OCI-LY3 (cell line): Measurements from ENCODE around the gene FGF4.

ENCODE experiments used
- H2AFZ ChIP-seq: fragments of 200-600, 300-600 bp; shearing (Covaris generic); 2 replicates; pipeline ENCODE4 v1.6.0; 2014; ENCODE audit warnings: antibody characterized with exemption, low read depth, low read length
- H3K27ac ChIP-seq: fragments of 200-600, 300-600 bp; sonication (generic); 2 replicates; pipeline ENCODE4 v1.5.1; 2014; ENCODE audit warnings: mild to moderate bottlenecking, low read length, moderate library complexity, mixed read lengths
- H3K27me3 ChIP-seq: fragments of 200-600, 300-600 bp; sonication (generic); 2 replicates; pipeline ENCODE4 v1.6.1; 2014; ENCODE audit warnings: low read depth, low read length, mixed read lengths
- H3K36me3 ChIP-seq: fragments of 200-600, 300-600 bp; sonication (generic); replicated peaks from 2 replicates; pipeline ENCODE3; 2014; ENCODE audit warnings: low read depth, low read length, mixed read lengths
- H3K4me1 ChIP-seq: fragments of 300-600, 200-600 bp; sonication (generic); 2 replicates; pipeline ENCODE4 v1.6.1; 2014; ENCODE audit warnings: low read length, mixed read lengths
- H3K4me2 ChIP-seq: fragments of 200-600, 300-600 bp; sonication (generic); 2 replicates; pipeline ENCODE4 v1.6.1; 2014; ENCODE audit warnings: low read length, mixed read lengths
- H3K4me3 ChIP-seq: fragments of 300-600, 200-600 bp; sonication (generic); 2 replicates; pipeline ENCODE4 v1.5.1; 2014; ENCODE audit warnings: antibody characterized with exemption, mild to moderate bottlenecking, low read length, moderate library complexity
- H3K79me2 ChIP-seq: fragments of 300-600, 200-600 bp; shearing (Covaris generic); 2 replicates; pipeline ENCODE4 v1.6.1; 2014; ENCODE audit warnings: mild to moderate bottlenecking, low read length, mixed read lengths
- H3K9ac ChIP-seq: fragments of 300-600, 200-600 bp; shearing (Covaris generic); 2 replicates; pipeline ENCODE4 v1.6.0; 2014; ENCODE audit warnings: mild to moderate bottlenecking, low read length, moderate library complexity
- H3K9me3 ChIP-seq: fragments of 200-600, 300-600 bp; shearing (Covaris generic); 2 replicates; pipeline ENCODE4 v1.6.1; 2014; ENCODE audit warnings: low read length, mixed read lengths; ENCODE audit not compliant: insufficient read depth
- H4K20me1 ChIP-seq: fragments of 200-600, 300-600 bp; sonication (generic); 2 replicates; pipeline ENCODE4 v1.6.1; 2016; ENCODE audit warnings: low read length, mixed read lengths; ENCODE audit not compliant: insufficient read depth
- CTCF ChIP-seq: fragments of 200-600, 300-600 bp; sonication (generic); IDR thresholded peaks from 2 replicates; pipeline ENCODE4 v1.5.1; 2014; ENCODE audit warnings: antibody characterized with exemption, low read length, low read depth
- EZH2phosphoT487 ChIP-seq: fragments of 200-600 bp; shearing (Covaris generic); IDR thresholded peaks from 2 replicates; pipeline ENCODE4 v1.6.1; 2018; ENCODE audit warnings: antibody characterized with exemption, mixed run types, low read depth

FGF4 gene

DNA sequence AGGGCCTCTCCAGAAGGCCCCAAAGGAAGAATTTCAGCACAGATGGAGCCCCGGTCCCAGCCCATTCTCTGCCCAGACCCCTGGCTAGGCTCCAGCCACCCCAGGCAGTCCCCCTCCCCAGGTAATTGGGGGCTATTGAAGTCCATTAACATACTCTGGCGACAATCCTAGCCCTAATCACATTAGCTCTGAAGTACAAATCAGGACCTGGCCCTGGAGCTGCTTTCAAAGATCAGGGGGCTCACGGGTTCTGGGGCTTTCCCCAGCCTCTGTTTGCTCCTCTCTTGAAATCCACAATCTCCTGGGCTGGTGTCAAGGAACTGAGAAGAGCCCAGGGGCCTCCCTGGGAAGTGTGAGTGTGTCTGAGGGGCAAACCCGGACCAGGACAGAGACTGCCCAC, 22.3 kb downstream of the FGF4 start:
- no peaks in the 10 kb centered on the region for H3K36me3 ChIP-seq
- H3K9me3 ChIP-seq: no peaks in the 10 kb centered on the region
- no peak overlapping the region for H3K4me3 ChIP-seq
- no peaks in the 10 kb centered on the region for H3K4me1 ChIP-seq
- TF ChIP-seq EZH2phosphoT487: no peak
- no peak for TF ChIP-seq CTCF
- no peak overlapping the region for H2AFZ ChIP-seq
- H3K9ac ChIP-seq: no peak overlapping the region
- H3K79me2 ChIP-seq: no peaks in the 10 kb centered on the region
- H3K27ac ChIP-seq: no peak overlapping the region
- no peaks in the 10 kb centered on the region for H4K20me1 ChIP-seq
- peaks cover 9% of the 10 kb centered on the region; the same call in 1 of the 2 replicates for H3K27me3 ChIP-seq
- H3K4me2 ChIP-seq: no peak overlapping the region

DNA sequence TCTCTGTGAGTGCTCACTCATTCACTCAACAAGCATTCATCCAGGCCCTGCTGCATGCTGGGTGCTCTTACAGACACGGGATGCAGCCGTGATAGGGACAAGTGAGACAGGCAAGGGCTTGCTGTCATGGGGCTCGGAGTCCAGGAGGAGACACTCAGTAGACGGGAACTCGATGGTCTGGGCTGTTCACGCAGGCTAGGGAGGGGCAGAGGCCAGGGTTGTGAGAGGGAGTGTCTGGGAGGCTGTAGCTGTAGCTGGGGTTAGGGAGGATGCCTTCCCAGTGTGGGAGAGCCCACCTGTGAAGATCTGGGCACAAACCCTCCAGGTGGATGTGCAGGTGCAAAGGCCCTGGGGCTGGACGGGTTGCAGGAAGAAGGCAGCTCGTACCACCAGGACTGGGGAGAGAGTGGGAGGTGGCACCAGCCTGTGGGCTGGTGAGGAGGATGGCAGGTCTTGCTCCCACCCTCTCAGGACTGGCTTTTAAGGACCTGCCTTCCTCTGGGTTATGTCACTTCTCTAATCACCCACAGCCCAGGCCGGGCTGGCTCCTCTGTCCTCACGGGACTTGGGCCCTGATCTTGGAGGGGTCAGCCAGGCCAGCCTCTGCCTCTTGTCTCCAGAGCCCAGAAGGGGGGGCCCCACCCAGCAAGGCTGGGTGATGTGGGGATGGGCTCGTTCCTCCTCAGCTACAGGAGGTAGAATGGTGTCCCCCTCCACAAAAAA, 24.1 kb downstream of the FGF4 start:
- Histone ChIP-seq H3K79me2 (no peaks in the 10 kb centered on the region), H3K27me3 (peaks cover 14% of the 10 kb centered on the region), H3K9me3 (no peaks in the 10 kb centered on the region), H3K4me2 (no peak overlapping the region), H3K4me1 (no peaks in the 10 kb centered on the region), H3K4me3 (no peak overlapping the region), H3K27ac (no peak overlapping the region), H3K9ac (no peak overlapping the region), H3K36me3 (no peaks in the 10 kb centered on the region), H4K20me1 (no peaks in the 10 kb centered on the region), H2AFZ (no peak overlapping the region)
- TF ChIP-seq CTCF: no peak
- no peak for TF ChIP-seq EZH2phosphoT487

DNA sequence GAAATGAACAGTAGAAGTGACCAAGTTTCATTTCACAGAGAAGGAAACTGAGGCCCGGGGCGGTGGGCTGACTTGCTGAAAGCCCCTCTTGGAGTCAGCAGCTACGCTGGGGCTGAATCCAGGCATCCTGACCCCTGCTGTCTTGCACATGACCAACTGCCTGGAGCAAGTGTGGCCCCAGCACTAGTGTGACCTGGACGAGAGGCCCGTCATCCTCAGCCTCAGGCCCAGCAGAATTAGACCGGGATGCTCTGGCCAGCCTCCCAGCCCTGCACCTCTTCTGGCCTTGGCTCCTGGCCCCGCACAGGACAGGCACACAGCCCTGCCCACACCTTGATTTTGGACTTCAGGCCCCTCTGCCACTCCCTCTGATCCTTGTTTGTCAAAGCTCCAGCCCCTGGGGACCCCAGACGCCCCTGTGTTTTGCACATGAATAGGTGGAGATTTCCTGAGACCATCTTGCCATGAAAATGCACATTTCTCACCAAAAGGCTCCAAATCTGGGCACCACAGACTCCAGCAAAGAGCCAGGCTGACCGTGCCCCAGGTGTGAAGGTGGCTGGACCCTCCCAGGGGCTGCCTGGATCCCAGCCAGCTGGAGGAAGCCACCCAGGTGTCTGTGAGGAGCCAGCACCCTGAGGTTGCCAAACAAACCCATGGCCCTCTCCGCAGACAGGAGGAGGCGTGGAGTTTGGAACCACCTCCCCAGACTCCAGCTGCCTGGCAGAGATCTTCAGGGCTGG, 24.9 kb downstream of the FGF4 start:
- no peaks in the 10 kb centered on the region for H3K79me2 ChIP-seq
- H2AFZ ChIP-seq: no peak overlapping the region
- H3K27ac ChIP-seq: no peak overlapping the region
- H3K4me1 ChIP-seq: no peaks in the 10 kb centered on the region
- no peak for TF ChIP-seq CTCF
- no peak for TF ChIP-seq EZH2phosphoT487
- no peaks in the 10 kb centered on the region for H3K36me3 ChIP-seq
- no peak overlapping the region for H3K9ac ChIP-seq
- peaks cover 14% of the 10 kb centered on the region for H3K27me3 ChIP-seq
- H3K4me2 ChIP-seq: no peak overlapping the region
- H3K9me3 ChIP-seq: no peaks in the 10 kb centered on the region
- no peaks in the 10 kb centered on the region for H4K20me1 ChIP-seq
- no peak overlapping the region for H3K4me3 ChIP-seq

- Histone ChIP-seq H3K79me2 (no peaks in the 10 kb centered on the region), H3K27me3 (peaks cover 14% of the 10 kb centered on the region), H2AFZ (no peak overlapping the region), H3K27ac (no peak overlapping the region), H3K4me3 (no peak overlapping the region), H3K4me1 (no peaks in the 10 kb centered on the region), H3K9ac (no peak overlapping the region), H3K4me2 (no peak overlapping the region), H4K20me1 (no peaks in the 10 kb centered on the region), H3K9me3 (no peaks in the 10 kb centered on the region), H3K36me3 (no peaks in the 10 kb centered on the region)
- TF ChIP-seq EZH2phosphoT487: no peak
- no peak for TF ChIP-seq CTCF
Observed at GRCh38 chr11:69748637-69749036, 26.5 kb downstream of the FGF4 start.
